Small intestine (tissue), 7 donors: ENCODE measurements around the gene RGS6. TPM values are rescaled to one million over a fixed set of nuclear protein-coding genes. Genes with fewer than 3 reads are reported as not detected.

ENCODE experiments used
- DNase-seq, 2 donors: peaks; one replicate each; pipeline versions ENCODE4 v3.0.0 to v3.0.0-alpha.2; 2013
- FAIRE-seq: peaks from 2 replicates; lab custom pipeline; 2012; peaks lifted over from hg19 to GRCh38; lab: Jason Lieb, UNC
- H3K27ac ChIP-seq, 3 donors: one replicate each; pipeline ENCODE4 v1.5.1; 2013; ENCODE audit warnings: low read length in 2 of 3, mild to moderate bottlenecking in 2 of 3, control low read depth in 1 of 3, inconsistent platforms in 1 of 3, low read depth in 1 of 3, moderate library complexity in 1 of 3
- H3K27me3 ChIP-seq, 3 donors: one replicate each; pipeline ENCODE4 v1.6.1; 2013; ENCODE audit warnings: low read length in 3 of 3, inconsistent platforms in 1 of 3; ENCODE audit not compliant: control insufficient read depth in 3 of 3, insufficient read depth in 3 of 3
- H3K36me3 ChIP-seq, 3 donors: one replicate each; pipeline ENCODE4 v1.6.1; 2013; ENCODE audit warnings: low read length in 3 of 3, inconsistent platforms in 1 of 3, low read depth in 1 of 3, mild to moderate bottlenecking in 1 of 3, moderate library complexity in 1 of 3; ENCODE audit not compliant: control insufficient read depth in 3 of 3, insufficient read depth in 2 of 3
- H3K4me1 ChIP-seq, 3 donors: one replicate each; pipeline ENCODE4 v1.6.1; 2013; ENCODE audit warnings: low read length in 2 of 3, inconsistent platforms in 1 of 3, low read depth in 1 of 3, mild to moderate bottlenecking in 1 of 3, moderate library complexity in 1 of 3; ENCODE audit not compliant: control insufficient read depth in 3 of 3, insufficient read depth in 2 of 3
- H3K4me3 ChIP-seq, 3 donors: one replicate each; pipeline ENCODE4 v1.5.1; 2013; ENCODE audit warnings: low read length in 3 of 3, control low read depth in 1 of 3, inconsistent platforms in 1 of 3, low read depth in 1 of 3, mild to moderate bottlenecking in 1 of 3, moderate library complexity in 1 of 3
- H3K9me3 ChIP-seq, 2 donors: one replicate each; pipeline ENCODE4 v1.6.1; 2013; ENCODE audit warnings: low read depth in 1 of 2, low read length in 1 of 2; ENCODE audit not compliant: control insufficient read depth in 2 of 2, insufficient read depth in 1 of 2
- WGBS, 3 donors: extraction: QIAGEN DNeasy Blood & Tissue Kit; methylation state at CpG; one replicate each; pipeline ENCODE4 v1.1.7; 2013; 5-methylcytosine and 5-hydroxymethylcytosine counted together
- polyA plus RNA-seq, 4 donors: library from polyadenylated mRNA; stranded (reverse) in 3 of 4; unstranded in 1 of 4; fragments of 200-250 nt in 3 of 4; fragments of 120-200 nt in 1 of 4; gene quantifications; one replicate each; pipeline versions ENCODE4 v1.2.1 to v1.2.3, GENCODE V29; 2013
- donor health status: healthy with polysubstance abuse.
- donor health status: control.
- donor health status: control.
- donor health status: Bipolar disorder and iron deficiency.
- donor health status: healthy.

Gene RGS6
- polyA plus RNA-seq, 4 donors: 0.54 to 2.1 (median 0.58) TPM; not detected in 1

- Histone ChIP-seq H3K4me1 (no peaks in the 10 kb centered on the region), H3K9me3 (no peaks in the 10 kb centered on the region), H3K36me3 (no peaks in the 10 kb centered on the region), H3K27me3 (no peaks in the 10 kb centered on the region), H3K4me3 (no peak overlapping the region), H3K27ac (no peak overlapping the region)
- 82 to 85% (median 84%) methylated on average over 2 of the region's 2 CpGs for WGBS, 3 donors
- FAIRE-seq (no peak), DNase-seq (no peak)
Observed at GRCh38 chr14:72141084-72141483, 208.9 kb downstream of the RGS6 start.

- DNase-seq (no peak), FAIRE-seq (no peak)
- no peak overlapping the region for H3K4me3 ChIP-seq
- H3K36me3 ChIP-seq: no peaks in the 10 kb centered on the region
- H3K9me3 ChIP-seq: no peaks in the 10 kb centered on the region
- WGBS, 3 donors: 76 to 88% (median 79%) methylated on average over 2 of the region's 2 CpGs
- H3K27ac ChIP-seq: no peak overlapping the region
- no peaks in the 10 kb centered on the region for H3K4me1 ChIP-seq
- no peaks in the 10 kb centered on the region for H3K27me3 ChIP-seq
Observed at GRCh38 chr14:72142328-72142727, 210.1 kb downstream of the RGS6 start.

- H3K9me3 ChIP-seq: no peaks in the 10 kb centered on the region
- DNase-seq (no peak), FAIRE-seq (no peak)
- no peak overlapping the region for H3K27ac ChIP-seq
- no peaks in the 10 kb centered on the region for H3K36me3 ChIP-seq
- H3K4me3 ChIP-seq: no peak overlapping the region
- H3K4me1 ChIP-seq: no peaks in the 10 kb centered on the region
- no peaks in the 10 kb centered on the region for H3K27me3 ChIP-seq
Observed at GRCh38 chr14:72146241-72146640, 214.0 kb downstream of the RGS6 start.

GRCh38 chr14:72154645-72155378 lies 222.6 kb downstream of the RGS6 start:
- no peak overlapping the region for H3K4me3 ChIP-seq
- no peaks in the 10 kb centered on the region for H3K4me1 ChIP-seq
- WGBS, 3 donors: 81 to 89% (median 88%) methylated on average over 10 of the region's 10 CpGs
- DNase-seq (no peak), FAIRE-seq (no peak)
- no peak overlapping the region for H3K27ac ChIP-seq
- H3K27me3 ChIP-seq: no peaks in the 10 kb centered on the region
- H3K9me3 ChIP-seq: peaks cover 0 to 14% of the 10 kb centered on the region in 2 donors
- H3K36me3 ChIP-seq: no peaks in the 10 kb centered on the region

- no peak overlapping the region for H3K4me3 ChIP-seq
- no peak for DNase-seq
- H3K9me3 ChIP-seq: peaks cover 0 to 14% of the 10 kb centered on the region in 2 donors
- no peak overlapping the region for H3K27ac ChIP-seq
- no peaks in the 10 kb centered on the region for H3K36me3 ChIP-seq
- H3K27me3 ChIP-seq: no peaks in the 10 kb centered on the region
- WGBS, 3 donors: 55 to 63% (median 55%) methylated on average over 3 of the region's 3 CpGs
- FAIRE-seq: no peak
- no peaks in the 10 kb centered on the region for H3K4me1 ChIP-seq
Observed at GRCh38 chr14:72155379-72155993, 223.3 kb downstream of the RGS6 start.

- Histone ChIP-seq H3K36me3 (no peaks in the 10 kb centered on the region), H3K27ac (no peak overlapping the region), H3K4me1 (no peaks in the 10 kb centered on the region), H3K27me3 (no peaks in the 10 kb centered on the region), H3K9me3 (peaks cover 0 to 2% of the 10 kb centered on the region in 2 donors), H3K4me3 (no peak overlapping the region)
- WGBS, 3 donors: 73 to 77% (median 77%) methylated on average over 9 of the region's 9 CpGs
- FAIRE-seq: no peak
- DNase-seq: no peak
Observed at GRCh38 chr14:72164420-72165228, 232.4 kb downstream of the RGS6 start.

GRCh38 chr14:72165229-72165698 lies 233.0 kb downstream of the RGS6 start:
- Histone ChIP-seq H3K9me3 (peaks cover 0 to 3% of the 10 kb centered on the region in 2 donors), H3K36me3 (no peaks in the 10 kb centered on the region), H3K4me1 (no peaks in the 10 kb centered on the region), H3K4me3 (no peak overlapping the region), H3K27me3 (no peaks in the 10 kb centered on the region), H3K27ac (no peak overlapping the region)
- WGBS, 3 donors: 57 to 81% (median 73%) methylated on average over 8 of the region's 8 CpGs
- FAIRE-seq: no peak
- no peak for DNase-seq

- peaks cover 0 to 3% of the 10 kb centered on the region in 2 donors for H3K9me3 ChIP-seq
- no peak overlapping the region for H3K4me3 ChIP-seq
- H3K36me3 ChIP-seq: no peaks in the 10 kb centered on the region
- 60 to 73% (median 66%) methylated on average over 3 of the region's 3 CpGs for WGBS, 3 donors
- DNase-seq (no peak), FAIRE-seq (no peak)
- H3K27me3 ChIP-seq: no peaks in the 10 kb centered on the region
- no peaks in the 10 kb centered on the region for H3K4me1 ChIP-seq
- no peak overlapping the region for H3K27ac ChIP-seq
Observed at GRCh38 chr14:72169521-72169920, 237.3 kb downstream of the RGS6 start.
